PC-3 (cell line): Measurements from ENCODE around the gene SLC13A3. TPM values are rescaled to one million over a fixed set of nuclear protein-coding genes. Genes with fewer than 3 reads are reported as not detected.

Experiments
- ATAC-seq: fragments of 200-7000 bp; cut with Tn5 transposase; 2 replicates; pipeline ENCODE4 v1.9.1; 2020; ENCODE audit warnings: mild to moderate bottlenecking, moderate library complexity
- BruUV-seq: library from RNA; stranded (reverse); fragments of 400-500 nt; replicated peaks from 2 replicates; lab custom pipeline; 2021; lab: Mats Ljungman, UMichigan
- CTCF ChIA-PET: fragments of 300-600 bp; sonication (Branson Sonifier 250); formaldehyde crosslinking; loops from one replicate; lab custom pipeline; 2022; ENCODE audit warnings: antibody characterized with exemption; lab: Charles Lee
- POLR2A ChIA-PET: fragments of 300-600 bp; sonication (Branson Sonifier 250); formaldehyde crosslinking; loops from one replicate; lab custom pipeline; 2022; ENCODE audit warnings: antibody characterized with exemption; ENCODE audit not compliant: unreplicated experiment; lab: Charles Lee
- DNase-seq: peaks from one replicate; pipeline ENCODE4 v3.0.0-alpha.2; 2015
- H2AFZ ChIP-seq: fragments of 300-600 bp; sonication (generic); 2 replicates; pipeline ENCODE4 v1.6.0; 2016; ENCODE audit warnings: antibody characterized with exemption, low read length
- H3F3A ChIP-seq: fragments of 300-600 bp; sonication (generic); one replicate; pipeline ENCODE4 v1.6.0; 2017; ENCODE audit warnings: antibody characterized with exemption, low read length, control low read depth, mild to moderate bottlenecking; ENCODE audit not compliant: unreplicated experiment
- H3K27ac ChIP-seq: fragments of 300-600 bp; sonication (generic); 2 replicates; pipeline ENCODE4 v1.5.1; 2016; ENCODE audit warnings: mild to moderate bottlenecking, low read length
- H3K27me3 ChIP-seq: fragments of 300-600 bp; sonication (generic); 2 replicates; pipeline ENCODE4 v1.6.1; 2016; ENCODE audit warnings: low read length, mixed read lengths
- H3K36me3 ChIP-seq: fragments of 300-600 bp; sonication (generic); 2 replicates; pipeline ENCODE4 v1.6.1; 2016; ENCODE audit warnings: low read depth, mixed run types, low read length, mixed read lengths
- H3K4me1 ChIP-seq: fragments of 300-600 bp; sonication (generic); 2 replicates; pipeline ENCODE4 v1.5.1; 2016; ENCODE audit warnings: low read length; ENCODE audit not compliant: insufficient read depth
- H3K4me2 ChIP-seq: fragments of 300-600 bp; sonication (generic); 2 replicates; pipeline ENCODE4 v1.6.0; 2016; ENCODE audit warnings: low read length
- H3K4me3 ChIP-seq: fragments of 300-600 bp; sonication (generic); 2 replicates; pipeline ENCODE4 v1.5.1; 2016; ENCODE audit warnings: mild to moderate bottlenecking, low read length, mixed read lengths
- H3K79me2 ChIP-seq: fragments of 300-600 bp; sonication (generic); 2 replicates; pipeline ENCODE4 v1.6.1; 2017; ENCODE audit warnings: low read length, mixed read lengths
- H3K9ac ChIP-seq: fragments of 300-600 bp; sonication (generic); 2 replicates; pipeline ENCODE4 v1.6.0; 2016; ENCODE audit warnings: mild to moderate bottlenecking, low read length
- H3K9me2 ChIP-seq: fragments of 300-600 bp; sonication (generic); replicated peaks from 2 replicates; pipeline ENCODE4 v1.6.1; 2016; ENCODE audit warnings: mixed run types, low read length, mixed read lengths
- H3K9me3 ChIP-seq: fragments of 300-600 bp; sonication (generic); 2 replicates; pipeline ENCODE4 v1.6.1; 2016; ENCODE audit warnings: low read length, mixed read lengths
- H4K20me1 ChIP-seq: fragments of 300-600 bp; sonication (generic); 2 replicates; pipeline ENCODE4 v1.6.1; 2016; ENCODE audit warnings: low read length, mixed read lengths
- CTCF ChIP-seq: fragments of 300-600 bp; sonication (generic); conservative IDR thresholded peaks from 2 replicates; pipeline ENCODE4 v1.5.1; 2017; ENCODE audit warnings: antibody characterized with exemption, low read depth, mild to moderate bottlenecking, low read length
- EZH2 ChIP-seq: fragments of 300-600 bp; sonication (generic); IDR thresholded peaks from one replicate; pipeline ENCODE4 v1.6.1; 2017; ENCODE audit warnings: antibody characterized with exemption, mild to moderate bottlenecking, low read length; ENCODE audit not compliant: unreplicated experiment
- EZH2phosphoT487 ChIP-seq: fragments of 300-600 bp; sonication (generic); IDR thresholded peaks from 2 replicates; pipeline ENCODE4 v1.6.1; 2018; ENCODE audit warnings: mild to moderate bottlenecking, antibody characterized with exemption, low read length, borderline replicate concordance
- intact Hi-C: fragments of 100-400 bp; cut with micrococcal nuclease; formaldehyde crosslinking; loops from 2 replicates; pipeline ENCODE4 v1.9.0; 2023
- total RNA-seq: library from RNA; depleted of rRNA; stranded (reverse); fragments of >200 nt; gene quantifications from 2 replicates; pipeline ENCODE4 v1.2.3, GENCODE V29; 2014

Gene SLC13A3
- total RNA-seq, 1 experiment from 2014 or later, result not detected

GRCh38 chr20:46559685-46560440 is 91.4 kb downstream of the SLC13A3 start:
- Histone ChIP-seq H3K9me3 (no peaks in the 10 kb centered on the region), H3K4me3 (no peak overlapping the region), H3K27me3 (no peaks in the 10 kb centered on the region), H2AFZ (no peak overlapping the region), H3F3A (no peaks in the 10 kb centered on the region), H3K9ac (no peak overlapping the region), H4K20me1 (no peaks in the 10 kb centered on the region), H3K79me2 (no peaks in the 10 kb centered on the region), H3K4me1 (peaks cover 30% of the 10 kb centered on the region), H3K4me2 (no peak overlapping the region), H3K36me3 (no peaks in the 10 kb centered on the region), H3K9me2 (no peaks in the 10 kb centered on the region), H3K27ac (no peak overlapping the region)
- POLR2A ChIA-PET, result no interaction called here
- intact Hi-C loops, result no loop called here
- TF ChIP-seq CTCF (0 out of 2 replicates have a peak, but pooled peaks have one; percentile 25), EZH2 (no peak)
- BruUV-seq, result no TSS peak
- ATAC-seq (no peak), DNase-seq (no peak)
- CTCF ChIA-PET, result no interaction called here

DNA sequence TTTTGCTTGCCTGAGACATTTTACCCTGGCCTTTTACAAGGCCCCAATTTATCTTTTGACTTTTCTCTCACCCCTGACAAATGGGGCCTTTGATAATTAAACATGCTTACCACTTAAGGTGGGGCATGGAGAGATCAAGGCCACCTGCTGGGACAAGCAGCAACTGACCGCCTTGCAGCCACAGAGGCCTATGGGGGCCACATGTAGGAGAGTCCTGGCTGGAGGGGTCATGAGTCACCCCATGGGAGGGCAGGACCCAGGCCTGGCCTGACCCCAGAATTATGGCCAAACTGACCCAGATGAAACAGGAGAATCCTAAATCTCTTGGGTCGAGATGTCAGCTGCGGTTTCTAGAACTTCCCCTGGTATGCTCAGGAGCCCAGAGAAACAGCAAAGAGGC is 92.3 kb downstream of the SLC13A3 start:
- H3K79me2 ChIP-seq, result no peaks in the 10 kb centered on the region
- no peak overlapping the region for H3K4me2 ChIP-seq
- CTCF ChIA-PET, result no interaction called here
- H3F3A ChIP-seq, result no peaks in the 10 kb centered on the region
- no peaks in the 10 kb centered on the region for H4K20me1 ChIP-seq
- POLR2A ChIA-PET, result no interaction called here
- intact Hi-C loops, result no loop called here
- H3K27me3 ChIP-seq, result no peaks in the 10 kb centered on the region
- no peak overlapping the region for H3K27ac ChIP-seq
- TF ChIP-seq EZH2phosphoT487 (no peak), CTCF (no peak)
- no peaks in the 10 kb centered on the region for H3K36me3 ChIP-seq
- H3K4me3 ChIP-seq, result no peak overlapping the region
- no peak overlapping the region for H2AFZ ChIP-seq
- H3K9ac ChIP-seq, result no peak overlapping the region
- BruUV-seq, result no TSS peak
- no peaks in the 10 kb centered on the region for H3K9me2 ChIP-seq
- no peaks in the 10 kb centered on the region for H3K9me3 ChIP-seq
- peaks cover 22% of the 10 kb centered on the region for H3K4me1 ChIP-seq
- ATAC-seq (no peak), DNase-seq (no peak)

DNA sequence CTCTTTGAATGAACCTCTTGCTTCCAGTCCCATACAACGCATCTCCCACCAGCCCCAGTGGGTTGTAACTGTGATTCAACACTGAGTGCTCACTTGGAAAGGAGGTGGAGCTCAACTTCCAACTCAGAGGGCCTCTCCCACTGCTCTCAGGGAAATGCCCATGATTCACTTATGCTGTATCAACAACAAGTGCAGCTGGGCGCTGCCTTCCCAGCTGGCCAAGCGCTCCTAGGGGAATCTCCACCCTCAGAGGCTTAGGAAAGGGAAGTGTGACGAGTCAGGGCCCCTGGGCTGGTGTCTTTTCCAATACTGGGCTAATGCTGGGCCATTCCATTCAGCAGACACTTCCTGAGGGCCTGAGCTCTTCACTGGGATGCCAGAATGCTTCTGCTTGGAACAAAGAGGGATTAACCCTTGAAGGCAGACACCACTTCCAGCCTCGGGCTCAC is 92.7 kb downstream of the SLC13A3 start:
- H4K20me1 ChIP-seq, result no peaks in the 10 kb centered on the region
- no peaks in the 10 kb centered on the region for H3K36me3 ChIP-seq
- no peaks in the 10 kb centered on the region for H3F3A ChIP-seq
- H3K27ac ChIP-seq, result no peak overlapping the region
- H3K4me2 ChIP-seq, result no peak overlapping the region
- peaks cover 18% of the 10 kb centered on the region for H3K4me1 ChIP-seq
- H3K27me3 ChIP-seq, result no peaks in the 10 kb centered on the region
- no peaks in the 10 kb centered on the region for H3K9me3 ChIP-seq
- H3K4me3 ChIP-seq, result no peak overlapping the region
- ChIA-PET POLR2A (no interaction called here), CTCF (no interaction called here)
- ATAC-seq (peak; percentile 90), DNase-seq (peak; percentile 89)
- no peak for TF ChIP-seq EZH2
- TF ChIP-seq EZH2phosphoT487, result no peak
- no peak for TF ChIP-seq CTCF
- H3K79me2 ChIP-seq, result no peaks in the 10 kb centered on the region
- BruUV-seq, result no TSS peak
- no peak overlapping the region for H2AFZ ChIP-seq
- H3K9me2 ChIP-seq, result no peaks in the 10 kb centered on the region
- H3K9ac ChIP-seq, result no peak overlapping the region
- intact Hi-C loops, result no loop called here
